Measurements from ENCODE around the gene MTUS2.

The MTUS2 gene

DNA sequence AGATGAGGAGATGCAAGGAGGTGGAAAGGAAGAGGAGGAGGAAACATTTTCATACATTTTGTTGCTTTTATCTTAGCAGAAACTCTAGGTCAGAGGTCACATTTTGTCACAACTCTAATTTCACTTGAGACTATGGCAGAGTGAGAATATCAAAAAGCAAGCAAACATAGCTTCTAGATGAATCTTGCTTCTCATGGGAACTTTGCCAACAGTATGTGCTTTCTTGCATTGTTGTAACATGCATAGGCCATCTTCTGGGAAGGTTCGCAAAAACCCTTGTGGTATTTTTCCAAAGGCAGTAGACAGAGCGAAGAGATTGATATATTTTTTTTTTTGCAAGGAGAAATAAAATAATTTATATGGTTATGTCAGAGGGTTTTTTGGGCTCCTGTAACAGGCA lies 291.3 kb downstream of the MTUS2 start:
- no peak for DNase-seq

DNA sequence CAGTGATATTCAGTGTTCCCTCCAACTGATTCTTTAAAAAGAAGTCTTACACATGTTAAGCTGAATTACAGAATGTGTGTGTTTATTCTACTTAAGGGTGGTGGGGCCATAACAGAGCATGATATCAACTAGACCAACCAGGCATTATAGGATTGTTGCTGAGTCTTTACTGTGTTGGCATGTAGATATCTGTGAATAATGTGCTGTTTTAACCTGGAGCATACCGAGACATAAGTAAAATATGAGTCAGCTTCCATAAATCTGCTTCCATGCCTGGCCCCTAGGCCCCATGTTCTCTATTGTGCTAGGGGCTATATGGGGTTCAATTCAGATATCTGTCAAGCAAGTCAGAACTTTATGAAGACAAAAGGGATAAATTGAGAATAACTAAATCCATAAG lies 295.7 kb downstream of the MTUS2 start:
- DNase-seq, result no peak

DNA sequence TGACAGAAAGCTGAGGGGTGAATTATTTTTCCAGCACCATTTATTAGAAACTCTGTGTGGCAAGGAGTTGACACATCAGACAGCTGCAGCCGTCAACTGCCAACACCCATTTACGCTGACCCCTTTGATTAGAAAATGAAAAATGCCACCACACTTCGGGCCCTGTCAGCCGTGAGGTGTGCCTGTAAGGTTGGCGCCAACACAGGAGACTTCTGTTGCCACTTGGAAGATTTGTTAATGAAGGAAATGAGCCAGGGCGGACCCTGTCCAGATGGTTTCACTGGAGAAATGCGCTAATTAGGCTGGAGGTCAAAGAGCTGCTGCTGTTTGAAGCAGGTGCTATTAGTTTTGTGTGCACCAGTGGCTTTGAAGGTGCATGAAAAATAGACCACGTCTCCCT lies 297.5 kb downstream of the MTUS2 start:
- no peak for DNase-seq

- no peak for DNase-seq
Observed at GRCh38 chr13:29118471-29118870, 298.3 kb downstream of the MTUS2 start.

- no peak for DNase-seq
Observed at GRCh38 chr13:29125191-29125933, 305.2 kb downstream of the MTUS2 start.

DNA sequence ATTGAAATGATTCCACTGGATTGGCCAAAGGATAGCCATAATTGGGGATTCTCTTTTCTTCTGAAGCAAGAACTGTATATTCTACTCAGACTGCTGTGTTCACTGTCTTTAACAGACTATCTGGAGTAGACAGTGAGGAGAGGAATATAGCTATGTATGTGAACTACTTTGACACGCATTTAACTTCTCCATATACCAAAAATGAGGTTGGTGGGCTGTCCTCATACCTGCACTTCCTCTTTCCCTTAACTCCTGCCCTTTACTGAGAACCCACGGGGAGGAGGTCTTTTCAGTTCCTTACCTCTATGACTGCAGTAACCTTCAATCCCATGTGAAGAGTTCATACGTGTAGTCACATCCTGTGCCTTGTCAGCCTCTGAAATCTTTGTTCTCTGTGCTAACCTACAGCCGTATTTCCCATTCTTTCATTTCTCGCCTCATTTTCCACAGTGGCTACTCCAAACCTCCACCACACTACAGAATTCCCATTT lies 305.8 kb downstream of the MTUS2 start:
- DNase-seq, result peak in 1 of 2 experiments; percentile 1

DNA sequence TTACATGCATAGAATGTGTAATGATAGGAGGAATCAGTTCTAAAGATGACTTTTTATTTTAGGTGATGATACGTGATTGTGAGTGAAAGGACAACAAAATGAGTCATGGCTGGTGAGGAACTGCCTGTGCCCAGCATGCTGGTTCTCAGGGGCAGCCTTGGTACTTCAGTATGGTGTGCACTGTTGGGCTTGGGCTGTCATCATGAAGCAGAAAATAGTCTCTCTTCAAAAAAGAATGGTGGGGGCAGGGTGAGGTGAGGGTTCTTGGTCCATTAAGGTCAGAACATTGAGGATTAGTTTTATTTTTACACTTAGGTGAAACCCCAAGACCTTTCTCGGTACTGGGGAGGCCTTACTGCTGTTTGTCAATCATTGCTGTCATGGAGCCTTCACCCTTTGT lies 309.5 kb downstream of the MTUS2 start:
- DNase-seq, result no peak

DNA sequence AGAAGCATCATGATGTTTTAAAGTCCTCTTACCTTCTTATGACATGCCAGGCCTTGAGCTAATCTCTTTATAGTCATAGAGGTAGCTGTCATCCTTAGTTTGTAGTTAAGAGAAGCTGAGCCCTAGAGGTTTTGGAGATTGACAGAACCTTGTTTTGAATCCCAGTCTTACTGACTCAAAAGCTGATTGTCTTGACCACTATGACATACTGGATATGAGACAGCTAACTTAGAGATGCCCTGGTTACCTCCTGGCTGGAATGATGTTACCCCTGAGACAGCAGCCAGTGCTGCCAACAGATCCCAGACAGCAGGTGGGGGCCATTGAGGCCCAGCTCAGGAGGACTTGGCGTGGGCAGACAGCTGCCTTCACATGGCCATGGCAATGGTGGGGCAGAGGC lies 311.0 kb downstream of the MTUS2 start:
- no peak for DNase-seq

DNA sequence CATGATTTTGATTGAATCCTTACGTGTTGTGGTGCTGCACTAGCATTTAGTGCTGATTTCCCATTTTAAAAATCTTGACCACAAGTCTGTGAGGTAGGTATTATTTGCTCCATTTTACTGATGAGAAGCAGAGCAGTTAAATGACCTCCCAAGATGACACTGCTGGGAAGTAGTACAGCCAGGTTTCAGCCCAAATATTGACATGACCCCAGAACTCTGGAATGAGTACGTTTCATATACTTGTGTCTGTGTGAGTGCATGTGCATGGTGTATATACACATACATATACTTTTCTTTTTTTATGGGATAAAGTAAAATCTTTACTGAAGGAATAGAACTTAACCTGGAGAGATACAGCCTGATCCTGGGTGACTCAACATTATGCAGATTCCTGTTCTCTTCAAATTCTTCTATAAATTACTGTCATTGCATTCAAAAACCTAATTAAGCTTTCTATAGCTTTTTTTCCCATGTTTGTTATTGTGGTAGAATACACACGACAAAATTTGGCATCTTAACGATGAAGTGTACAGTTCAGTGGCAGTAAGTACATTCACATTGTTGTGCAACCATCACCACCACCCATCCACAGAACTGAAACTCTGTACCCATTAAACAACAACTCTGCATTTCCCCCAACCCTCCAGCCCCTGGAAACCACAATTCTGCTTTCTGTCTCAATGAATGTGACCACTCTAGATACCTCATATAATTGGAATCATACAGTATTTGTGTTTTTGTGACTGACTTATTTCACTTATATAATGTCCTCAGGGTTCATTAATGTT lies 311.9 kb downstream of the MTUS2 start:
- no peak for DNase-seq

DNA sequence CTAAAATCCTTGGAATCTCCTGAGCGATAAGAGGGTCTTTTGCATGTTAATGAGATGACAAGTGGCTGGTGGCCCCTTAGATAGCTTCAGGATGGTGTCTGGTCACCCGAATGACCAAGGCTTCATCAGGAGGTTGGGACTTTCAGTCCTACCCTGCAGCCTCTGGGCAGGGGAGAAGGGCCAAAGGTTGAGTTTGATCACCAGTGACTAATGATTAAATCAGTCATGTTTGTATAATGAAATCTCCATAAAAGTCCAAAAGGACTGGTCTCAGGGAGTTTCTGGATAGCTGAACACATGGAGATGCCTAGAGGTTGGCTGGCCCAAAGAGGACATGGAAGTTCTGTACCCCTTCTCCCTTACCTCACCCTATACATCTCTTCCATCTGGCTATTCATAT lies 316.2 kb downstream of the MTUS2 start:
- DNase-seq, result no peak

- DNase-seq, result no peak
Observed at GRCh38 chr13:29137016-29137415, 316.9 kb downstream of the MTUS2 start.

GRCh38 chr13:29137995-29138394 lies 317.9 kb downstream of the MTUS2 start:
- DNase-seq, result no peak

- DNase-seq, result no peak
Observed at GRCh38 chr13:29140277-29140676, 320.1 kb downstream of the MTUS2 start.

DNA sequence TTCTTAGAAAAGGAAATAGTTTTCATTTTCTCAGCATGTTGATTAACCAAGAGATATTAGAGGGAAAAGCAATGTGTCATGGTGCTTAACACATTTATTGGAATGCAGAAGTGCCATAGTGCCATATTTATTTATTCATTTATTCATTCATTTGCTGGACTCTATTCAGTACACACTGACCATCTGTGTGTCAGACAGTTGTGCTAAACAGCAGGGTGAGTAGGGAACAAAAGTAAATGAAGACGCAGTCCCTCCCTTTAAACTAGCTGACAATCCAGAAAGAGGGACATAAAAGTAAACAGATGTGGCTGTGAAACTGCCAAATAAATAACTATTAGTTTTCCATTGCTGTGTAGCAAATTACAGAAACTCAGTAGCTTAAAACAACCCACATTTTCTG lies 323.7 kb downstream of the MTUS2 start:
- no peak for DNase-seq

DNA sequence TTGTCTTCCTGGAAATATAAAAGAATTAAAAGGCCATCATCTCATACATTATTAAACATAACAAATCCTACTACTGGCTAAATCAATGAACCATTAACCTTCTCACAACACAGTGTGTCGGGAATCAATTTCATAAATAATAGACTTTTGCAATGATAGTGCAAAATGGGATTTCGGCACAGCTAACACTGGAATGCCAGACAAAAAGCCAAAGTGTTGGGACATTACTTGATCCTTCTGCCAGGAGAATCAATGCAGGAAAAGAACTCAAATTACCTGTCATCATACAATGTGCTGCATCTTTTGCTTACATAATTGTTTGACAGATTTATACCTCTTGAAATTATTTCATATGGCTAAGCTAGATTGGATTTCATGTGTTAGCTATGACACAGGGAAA lies 334.3 kb downstream of the MTUS2 start:
- no peak for DNase-seq

GRCh38 chr13:29156136-29156535 lies 336.0 kb downstream of the MTUS2 start:
- no peak for DNase-seq

DNA sequence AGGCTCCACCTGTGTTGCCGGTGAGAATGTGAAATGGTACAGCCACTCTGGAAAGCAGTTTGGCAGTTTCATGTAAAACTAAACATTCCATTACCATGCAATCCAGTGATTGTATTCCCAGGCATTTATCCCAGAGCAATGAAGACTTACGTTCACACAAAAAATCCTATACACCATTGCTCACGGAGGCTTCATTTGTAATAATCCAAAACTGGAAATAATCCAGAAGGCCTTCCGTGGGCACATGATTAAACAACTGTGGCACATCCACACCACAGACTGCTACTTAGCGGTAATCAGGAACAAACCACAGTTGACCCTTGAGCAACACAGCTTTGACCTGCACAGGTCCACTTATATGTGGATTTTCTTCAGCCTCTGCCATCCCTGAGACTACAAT lies 339.7 kb downstream of the MTUS2 start:
- DNase-seq, result no peak

- DNase-seq, result no peak
Observed at GRCh38 chr13:29160862-29161261, 340.7 kb downstream of the MTUS2 start.

DNA sequence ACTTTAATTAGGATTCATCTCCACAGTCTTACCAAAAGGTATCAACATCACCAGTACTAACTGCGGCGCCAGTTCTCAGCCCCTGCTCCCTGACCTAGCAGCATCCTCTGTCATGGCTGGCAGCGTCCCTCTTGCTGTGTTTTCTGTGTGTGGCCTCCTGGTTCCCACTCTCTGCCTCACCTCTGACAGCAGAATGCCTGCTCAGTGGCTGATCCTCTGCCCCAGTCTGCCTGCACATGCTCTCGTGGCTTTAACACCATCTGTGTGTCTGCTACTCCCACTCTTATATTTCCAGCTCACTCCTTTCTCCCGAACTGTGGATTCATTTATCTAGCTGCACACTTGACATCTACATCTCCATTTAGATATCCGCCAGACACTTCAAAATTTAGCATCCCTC lies 341.5 kb downstream of the MTUS2 start:
- no peak for DNase-seq

- no peak for DNase-seq
Observed at GRCh38 chr13:29162638-29163235, 342.6 kb downstream of the MTUS2 start.

DNA sequence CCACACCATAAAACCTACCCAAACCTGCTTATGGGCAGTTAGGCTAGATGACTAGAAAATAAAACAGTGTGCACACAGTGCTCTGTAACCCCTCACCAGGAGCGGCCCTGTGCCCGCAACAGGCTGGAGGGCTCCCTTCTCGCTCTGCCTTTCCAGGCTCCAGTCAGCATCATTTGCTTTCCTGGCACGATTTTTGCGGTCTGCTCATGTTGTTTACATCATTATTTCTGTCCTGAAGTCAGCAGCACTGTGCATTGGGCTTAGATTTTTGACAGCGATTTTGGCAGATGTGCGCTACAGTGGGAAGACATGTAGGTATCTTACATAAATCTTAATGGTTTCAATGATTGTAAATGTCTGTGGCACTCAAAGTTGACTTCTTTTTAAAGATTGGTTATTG lies 344.0 kb downstream of the MTUS2 start:
- DNase-seq, result no peak

DNA sequence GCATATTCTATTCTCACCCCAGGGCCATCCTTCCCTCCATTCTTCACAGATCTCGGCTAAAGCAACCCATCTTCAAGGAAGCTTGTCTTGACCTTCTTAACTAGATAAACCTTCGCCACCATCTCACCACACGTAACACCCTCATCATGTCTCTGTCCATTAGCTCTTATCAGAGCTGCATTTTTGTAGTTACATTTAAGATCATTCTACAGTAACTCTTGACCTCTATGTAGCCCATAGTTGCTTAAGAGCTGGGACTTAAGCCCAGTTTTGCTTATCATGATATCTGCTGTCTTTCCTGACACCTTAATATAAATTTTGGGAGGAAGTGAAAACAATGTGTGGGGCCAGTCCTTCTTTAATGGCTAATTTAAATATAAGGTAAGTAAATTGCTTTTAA lies 345.1 kb downstream of the MTUS2 start:
- no peak for DNase-seq

DNA sequence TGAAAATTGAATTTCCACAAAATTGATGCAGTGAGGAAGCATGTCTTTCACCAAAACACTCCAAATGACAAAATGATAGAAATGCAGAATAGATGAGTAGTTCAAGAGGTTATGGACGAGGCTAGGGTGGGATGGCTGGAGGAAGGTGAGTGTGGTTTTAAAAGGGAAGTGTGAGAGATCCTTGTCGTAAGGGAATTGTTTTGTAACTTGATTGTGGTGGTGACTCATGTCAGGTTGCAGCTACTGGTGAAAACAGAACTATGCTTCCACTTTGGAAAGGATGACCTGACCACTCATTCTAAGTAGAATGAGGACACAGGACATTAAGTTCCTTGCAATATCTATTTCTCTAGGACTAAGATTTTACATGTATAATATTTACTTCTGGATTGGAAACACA lies 345.7 kb downstream of the MTUS2 start:
- peak; percentile 5 to 7 for DNase-seq

Data from Kasumi-1 (cell line).